NT2/D1 (cell line): ENCODE measurements around the gene ZFAND5.

Source experiments
- SUZ12 ChIP-seq: IDR thresholded peaks from 2 replicates; pipeline ENCODE4 v1.6.1; 2011; ENCODE audit not compliant: insufficient read length, insufficient read depth; ENCODE audit errors: extremely low read depth
- ZNF274 ChIP-seq: IDR thresholded peaks from 2 replicates; pipeline ENCODE4 v1.6.1; 2011; ENCODE audit warnings: mild to moderate bottlenecking, low read depth, low read length

- no peak for TF ChIP-seq ZNF274
- TF ChIP-seq SUZ12, result no peak
These were observed 42.3 kb downstream of the ZFAND5 start for GRCh38 chr9:72322678-72323077.
